Measurements from ENCODE around the gene G3BP1.

DNA sequence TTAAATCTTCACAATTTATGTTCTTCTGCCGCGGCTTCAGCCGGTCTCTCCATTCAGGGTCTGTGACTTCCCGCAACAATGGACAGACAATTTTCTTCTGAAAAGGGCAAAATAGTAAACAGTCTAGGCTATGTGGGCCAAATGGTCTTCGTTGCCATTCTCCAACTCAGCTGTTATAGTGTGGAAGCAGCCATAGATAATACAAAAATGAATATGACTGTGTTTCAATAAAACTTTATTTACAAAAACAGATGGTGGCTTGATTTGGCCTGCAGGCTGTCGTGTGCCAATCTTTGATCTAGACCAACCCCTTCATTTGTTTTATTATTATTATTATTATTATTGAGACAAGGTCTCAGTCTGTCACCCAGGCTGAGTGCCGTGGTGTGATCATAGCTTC, 41.4 kb upstream of the G3BP1 start:
- TF ChIP-seq, protein P1, sequence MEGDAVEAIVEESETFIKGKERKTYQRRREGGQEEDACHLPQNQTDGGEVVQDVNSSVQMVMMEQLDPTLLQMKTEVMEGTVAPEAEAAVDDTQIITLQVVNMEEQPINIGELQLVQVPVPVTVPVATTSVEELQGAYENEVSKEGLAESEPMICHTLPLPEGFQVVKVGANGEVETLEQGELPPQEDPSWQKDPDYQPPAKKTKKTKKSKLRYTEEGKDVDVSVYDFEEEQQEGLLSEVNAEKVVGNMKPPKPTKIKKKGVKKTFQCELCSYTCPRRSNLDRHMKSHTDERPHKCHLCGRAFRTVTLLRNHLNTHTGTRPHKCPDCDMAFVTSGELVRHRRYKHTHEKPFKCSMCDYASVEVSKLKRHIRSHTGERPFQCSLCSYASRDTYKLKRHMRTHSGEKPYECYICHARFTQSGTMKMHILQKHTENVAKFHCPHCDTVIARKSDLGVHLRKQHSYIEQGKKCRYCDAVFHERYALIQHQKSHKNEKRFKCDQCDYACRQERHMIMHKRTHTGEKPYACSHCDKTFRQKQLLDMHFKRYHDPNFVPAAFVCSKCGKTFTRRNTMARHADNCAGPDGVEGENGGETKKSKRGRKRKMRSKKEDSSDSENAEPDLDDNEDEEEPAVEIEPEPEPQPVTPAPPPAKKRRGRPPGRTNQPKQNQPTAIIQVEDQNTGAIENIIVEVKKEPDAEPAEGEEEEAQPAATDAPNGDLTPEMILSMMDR (IDR thresholded peaks at IDR 0.05): no peak
- no peak for TF ChIP-seq POLR2AphosphoS5 (IDR thresholded peaks at IDR 0.05)
- TF ChIP-seq POLR2A (IDR thresholded peaks at IDR 0.05): no peak
